ENCODE results near the gene GPATCH8.

GPATCH8 gene

GRCh38 chr17:44352828-44353671, 150.2 kb downstream of the GPATCH8 start:
- no peaks in the 10 kb centered on the region for H3K27me3 ChIP-seq (ENCODE audit: control insufficient read depth in 1 of 2, insufficient read depth in 2 of 2, low read length in 2 of 2)
- no peaks in the 10 kb centered on the region for H3K4me1 ChIP-seq (ENCODE audit: control insufficient read depth, insufficient read depth, low read length)
- H3K9me3 ChIP-seq (ENCODE audit: control insufficient read depth in 2 of 2, low read length in 2 of 2) = no peaks in the 10 kb centered on the region
- peak overlapping the region in 1 of 2 donors; percentile 66 for H3K4me3 ChIP-seq (ENCODE audit: low read length in 2 of 2)
- H3K27ac ChIP-seq (ENCODE audit: low read length) = no peak overlapping the region
- peaks cover 16% of the 10 kb centered on the region in 2 donors for H3K36me3 ChIP-seq (ENCODE audit: control insufficient read depth in 2 of 2, insufficient read depth in 2 of 2, low read length in 2 of 2)
- peak overlapping the region in 1 of 2 donors; percentile 41 for H3K9ac ChIP-seq (ENCODE audit: low read length in 2 of 2)

GRCh38 chr17:44351961-44352827, 151.0 kb downstream of the GPATCH8 start:
- Histone ChIP-seq H3K9ac (ENCODE audit: low read length in 2 of 2) (no peak overlapping the region), H3K4me1 (ENCODE audit: control insufficient read depth, insufficient read depth, low read length) (no peaks in the 10 kb centered on the region), H3K27me3 (ENCODE audit: control insufficient read depth in 1 of 2, insufficient read depth in 2 of 2, low read length in 2 of 2) (no peaks in the 10 kb centered on the region), H3K36me3 (ENCODE audit: control insufficient read depth in 2 of 2, insufficient read depth in 2 of 2, low read length in 2 of 2) (peaks cover 16% of the 10 kb centered on the region in 2 donors), H3K9me3 (ENCODE audit: control insufficient read depth in 2 of 2, low read length in 2 of 2) (no peaks in the 10 kb centered on the region), H3K27ac (ENCODE audit: low read length) (no peak overlapping the region), H3K4me3 (ENCODE audit: low read length in 2 of 2) (no peak overlapping the region)

GRCh38 chr17:44351464-44351863, 151.7 kb downstream of the GPATCH8 start:
- no peaks in the 10 kb centered on the region for H3K27me3 ChIP-seq (ENCODE audit: control insufficient read depth in 1 of 2, insufficient read depth in 2 of 2, low read length in 2 of 2)
- H3K4me3 ChIP-seq (ENCODE audit: low read length in 2 of 2) = no peak overlapping the region
- H3K27ac ChIP-seq (ENCODE audit: low read length) = no peak overlapping the region
- no peak overlapping the region for H3K9ac ChIP-seq (ENCODE audit: low read length in 2 of 2)
- peaks cover under 1% of the 10 kb centered on the region for H3K4me1 ChIP-seq (ENCODE audit: control insufficient read depth, insufficient read depth, low read length)
- no peaks in the 10 kb centered on the region for H3K9me3 ChIP-seq (ENCODE audit: control insufficient read depth in 2 of 2, low read length in 2 of 2)
- peaks cover 16% of the 10 kb centered on the region in 2 donors for H3K36me3 ChIP-seq (ENCODE audit: control insufficient read depth in 2 of 2, insufficient read depth in 2 of 2, low read length in 2 of 2)

- H3K27me3 ChIP-seq (ENCODE audit: control insufficient read depth in 1 of 2, insufficient read depth in 2 of 2, low read length in 2 of 2) = no peaks in the 10 kb centered on the region
- H3K4me1 ChIP-seq (ENCODE audit: control insufficient read depth, insufficient read depth, low read length) = peaks cover 8% of the 10 kb centered on the region
- H3K4me3 ChIP-seq (ENCODE audit: low read length in 2 of 2) = no peak overlapping the region
- H3K36me3 ChIP-seq (ENCODE audit: control insufficient read depth in 2 of 2, insufficient read depth in 2 of 2, low read length in 2 of 2) = peaks cover 16% of the 10 kb centered on the region in 2 donors
- no peak overlapping the region for H3K27ac ChIP-seq (ENCODE audit: low read length)
- H3K9me3 ChIP-seq (ENCODE audit: control insufficient read depth in 2 of 2, low read length in 2 of 2) = no peaks in the 10 kb centered on the region
- H3K9ac ChIP-seq (ENCODE audit: low read length in 2 of 2) = no peak overlapping the region
These were observed 152.4 kb downstream of the GPATCH8 start for GRCh38 chr17:44350733-44351226.

- H3K9me3 ChIP-seq (ENCODE audit: control insufficient read depth in 2 of 2, low read length in 2 of 2) = no peaks in the 10 kb centered on the region
- no peak overlapping the region for H3K4me3 ChIP-seq (ENCODE audit: low read length in 2 of 2)
- peaks cover 16% of the 10 kb centered on the region in 2 donors for H3K36me3 ChIP-seq (ENCODE audit: control insufficient read depth in 2 of 2, insufficient read depth in 2 of 2, low read length in 2 of 2)
- H3K9ac ChIP-seq (ENCODE audit: low read length in 2 of 2) = no peak overlapping the region
- H3K27me3 ChIP-seq (ENCODE audit: control insufficient read depth in 1 of 2, insufficient read depth in 2 of 2, low read length in 2 of 2) = no peaks in the 10 kb centered on the region
- H3K4me1 ChIP-seq (ENCODE audit: control insufficient read depth, insufficient read depth, low read length) = peaks cover 13% of the 10 kb centered on the region
- no peak overlapping the region for H3K27ac ChIP-seq (ENCODE audit: low read length)
These were observed 153.6 kb downstream of the GPATCH8 start for GRCh38 chr17:44349553-44350070.

GRCh38 chr17:44348988-44349364, 154.2 kb downstream of the GPATCH8 start:
- no peak overlapping the region for H3K27ac ChIP-seq (ENCODE audit: low read length)

GRCh38 chr17:44348234-44348987, 154.8 kb downstream of the GPATCH8 start:
- no peaks in the 10 kb centered on the region for H3K27me3 ChIP-seq (ENCODE audit: control insufficient read depth in 1 of 2, insufficient read depth in 2 of 2, low read length in 2 of 2)
- no peaks in the 10 kb centered on the region for H3K9me3 ChIP-seq (ENCODE audit: control insufficient read depth in 2 of 2, low read length in 2 of 2)
- H3K27ac ChIP-seq (ENCODE audit: low read length) = no peak overlapping the region
- H3K36me3 ChIP-seq (ENCODE audit: control insufficient read depth in 2 of 2, insufficient read depth in 2 of 2, low read length in 2 of 2) = peaks cover 16% of the 10 kb centered on the region in 2 donors
- H3K9ac ChIP-seq (ENCODE audit: low read length in 2 of 2) = no peak overlapping the region
- no peak overlapping the region for H3K4me3 ChIP-seq (ENCODE audit: low read length in 2 of 2)
- H3K4me1 ChIP-seq (ENCODE audit: control insufficient read depth, insufficient read depth, low read length) = peaks cover 18% of the 10 kb centered on the region

More at GRCh38 chr17:44348988-44349364, 154.2 kb downstream of the GPATCH8 start:
- Histone ChIP-seq H3K27me3 (ENCODE audit: control insufficient read depth in 1 of 2, insufficient read depth in 2 of 2, low read length in 2 of 2) (no peaks in the 10 kb centered on the region), H3K9ac (ENCODE audit: low read length in 2 of 2) (no peak overlapping the region), H3K9me3 (ENCODE audit: control insufficient read depth in 2 of 2, low read length in 2 of 2) (no peaks in the 10 kb centered on the region), H3K36me3 (ENCODE audit: control insufficient read depth in 2 of 2, insufficient read depth in 2 of 2, low read length in 2 of 2) (peaks cover 16% of the 10 kb centered on the region in 2 donors), H3K4me3 (ENCODE audit: low read length in 2 of 2) (no peak overlapping the region), H3K4me1 (ENCODE audit: control insufficient read depth, insufficient read depth, low read length) (peaks cover 18% of the 10 kb centered on the region)
